Measurements from ENCODE around the gene QRICH1. TPM values are rescaled to one million over a fixed set of nuclear protein-coding genes. Genes with fewer than 3 reads are reported as not detected.

Gene QRICH1
- total and polyA plus RNA-seq, 2 of the 13 experiments (the other 11 are each of a cell fraction or from before 2014, with no cell fraction given): 52.6 to 102 TPM

DNA sequence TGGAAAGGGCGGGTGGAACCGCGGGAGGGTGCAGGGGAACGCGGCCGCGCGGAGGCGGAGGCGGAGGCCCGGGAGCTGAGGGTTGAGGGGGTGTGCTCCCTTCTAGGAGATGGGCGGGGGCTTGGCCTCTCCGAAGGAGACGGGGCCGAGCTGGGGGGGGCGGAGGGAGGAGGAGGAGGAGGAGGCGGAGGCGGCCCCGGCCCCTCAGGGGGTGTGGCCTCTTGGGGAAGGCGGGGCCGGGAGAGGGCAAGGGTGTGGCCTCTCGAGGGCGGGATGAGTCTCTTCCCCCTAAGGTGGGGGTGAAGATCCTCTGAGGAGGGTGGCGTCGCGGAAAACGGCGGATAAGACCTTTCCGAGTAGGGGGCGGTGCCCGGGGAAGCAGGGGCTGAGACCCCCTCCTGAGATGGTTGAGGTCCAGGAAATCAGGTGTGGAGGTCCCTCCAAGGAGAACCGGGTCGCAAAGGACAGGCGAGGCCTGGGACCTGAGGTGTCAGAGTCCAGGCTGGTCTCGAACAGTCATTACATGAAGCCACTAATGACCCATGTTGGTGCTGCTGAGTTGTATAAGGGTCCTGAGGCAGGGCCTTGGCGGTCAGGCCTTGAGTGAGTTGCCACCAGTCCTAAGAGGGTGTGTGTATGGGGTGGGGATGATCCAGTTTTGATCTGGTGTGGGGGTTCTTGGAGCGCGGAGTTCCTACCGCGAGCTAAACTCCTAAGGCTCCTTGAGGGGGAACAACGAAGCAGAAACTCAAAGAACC is 85.9 kb downstream of the QRICH1 start (continued):
- TF ChIP-seq, protein P1, sequence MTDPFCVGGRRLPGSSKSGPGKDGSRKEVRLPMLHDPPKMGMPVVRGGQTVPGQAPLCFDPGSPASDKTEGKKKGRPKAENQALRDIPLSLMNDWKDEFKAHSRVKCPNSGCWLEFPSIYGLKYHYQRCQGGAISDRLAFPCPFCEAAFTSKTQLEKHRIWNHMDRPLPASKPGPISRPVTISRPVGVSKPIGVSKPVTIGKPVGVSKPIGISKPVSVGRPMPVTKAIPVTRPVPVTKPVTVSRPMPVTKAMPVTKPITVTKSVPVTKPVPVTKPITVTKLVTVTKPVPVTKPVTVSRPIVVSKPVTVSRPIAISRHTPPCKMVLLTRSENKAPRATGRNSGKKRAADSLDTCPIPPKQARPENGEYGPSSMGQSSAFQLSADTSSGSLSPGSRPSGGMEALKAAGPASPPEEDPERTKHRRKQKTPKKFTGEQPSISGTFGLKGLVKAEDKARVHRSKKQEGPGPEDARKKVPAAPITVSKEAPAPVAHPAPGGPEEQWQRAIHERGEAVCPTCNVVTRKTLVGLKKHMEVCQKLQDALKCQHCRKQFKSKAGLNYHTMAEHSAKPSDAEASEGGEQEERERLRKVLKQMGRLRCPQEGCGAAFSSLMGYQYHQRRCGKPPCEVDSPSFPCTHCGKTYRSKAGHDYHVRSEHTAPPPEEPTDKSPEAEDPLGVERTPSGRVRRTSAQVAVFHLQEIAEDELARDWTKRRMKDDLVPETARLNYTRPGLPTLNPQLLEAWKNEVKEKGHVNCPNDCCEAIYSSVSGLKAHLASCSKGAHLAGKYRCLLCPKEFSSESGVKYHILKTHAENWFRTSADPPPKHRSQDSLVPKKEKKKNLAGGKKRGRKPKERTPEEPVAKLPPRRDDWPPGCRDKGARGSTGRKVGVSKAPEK (CRISPR knock-in tag; IDR thresholded peaks at IDR 0.05; ENCODE audit: borderline replicate concordance): no peak
- TF ChIP-seq ZBTB1 (CRISPR knock-in tag; IDR thresholded peaks at IDR 0.05; ENCODE audit: borderline replicate concordance) (no peak), LCORL (IDR thresholded peaks at IDR 0.05) (no peak), LCORL (CRISPR knock-in tag; IDR thresholded peaks at IDR 0.05) (no peak), PRMT3 (CRISPR knock-in tag; IDR thresholded peaks at IDR 0.05; ENCODE audit: borderline replicate concordance, low read depth) (no peak), ZNF749 (CRISPR knock-in tag; IDR thresholded peaks at IDR 0.05; ENCODE audit: borderline replicate concordance) (no peak), DNMT3B (CRISPR knock-in tag; conservative IDR thresholded peaks at IDR 0.05) (0 out of 2 replicates have a peak, but pooled peaks have one; percentile 37), ZNF746 (CRISPR knock-in tag; IDR thresholded peaks at IDR 0.05) (no peak), ZNF839 (CRISPR knock-in tag; IDR thresholded peaks at IDR 0.05; ENCODE audit: borderline replicate concordance) (no peak), MAFK (conservative IDR thresholded peaks at IDR 0.05 in 1 of 2, IDR thresholded peaks at IDR 0.05 in 1 of 2; ENCODE audit: low read length in 2 of 2) (no peak), FOXO1 (CRISPR knock-in tag; IDR thresholded peaks at IDR 0.05) (no peak), SOX6 (IDR thresholded peaks at IDR 0.05) (no peak), SOX6 (CRISPR knock-in tag; IDR thresholded peaks at IDR 0.05) (no peak), ZNF24 (IDR thresholded peaks at IDR 0.05) (no peak), ZBTB7B (CRISPR knock-in tag; IDR thresholded peaks at IDR 0.05) (no peak), ZNF615 (CRISPR knock-in tag; IDR thresholded peaks at IDR 0.05; ENCODE audit: borderline replicate concordance) (no peak), ZBTB8A (CRISPR knock-in tag; IDR thresholded peaks at IDR 0.05; ENCODE audit: borderline replicate concordance, low read depth) (no peak), ZNF30 (CRISPR knock-in tag; IDR thresholded peaks at IDR 0.05) (no peak), ARID2 (CRISPR knock-in tag; IDR thresholded peaks at IDR 0.05; ENCODE audit: borderline replicate concordance) (0 out of 2 replicates have a peak, but pooled peaks have one; percentile 0), ZNF329 (CRISPR knock-in tag; IDR thresholded peaks at IDR 0.05; ENCODE audit: low read depth) (no peak), ZC3H4 (CRISPR knock-in tag; IDR thresholded peaks at IDR 0.05; ENCODE audit: borderline replicate concordance) (no peak), RXRA (CRISPR knock-in tag; IDR thresholded peaks at IDR 0.05) (no peak), CREM (IDR thresholded peaks at IDR 0.05) (no peak), CREM (CRISPR knock-in tag; IDR thresholded peaks at IDR 0.05) (no peak), ZNF773 (CRISPR knock-in tag; IDR thresholded peaks at IDR 0.05; ENCODE audit: borderline replicate concordance) (no peak), HOXA7 (CRISPR knock-in tag; IDR thresholded peaks at IDR 0.05) (no peak), ZNF724P (CRISPR knock-in tag; IDR thresholded peaks at IDR 0.05; ENCODE audit: borderline replicate concordance) (no peak), ZNF124 (CRISPR knock-in tag; IDR thresholded peaks at IDR 0.05) (no peak)
- TF ChIP-seq, protein P2, sequence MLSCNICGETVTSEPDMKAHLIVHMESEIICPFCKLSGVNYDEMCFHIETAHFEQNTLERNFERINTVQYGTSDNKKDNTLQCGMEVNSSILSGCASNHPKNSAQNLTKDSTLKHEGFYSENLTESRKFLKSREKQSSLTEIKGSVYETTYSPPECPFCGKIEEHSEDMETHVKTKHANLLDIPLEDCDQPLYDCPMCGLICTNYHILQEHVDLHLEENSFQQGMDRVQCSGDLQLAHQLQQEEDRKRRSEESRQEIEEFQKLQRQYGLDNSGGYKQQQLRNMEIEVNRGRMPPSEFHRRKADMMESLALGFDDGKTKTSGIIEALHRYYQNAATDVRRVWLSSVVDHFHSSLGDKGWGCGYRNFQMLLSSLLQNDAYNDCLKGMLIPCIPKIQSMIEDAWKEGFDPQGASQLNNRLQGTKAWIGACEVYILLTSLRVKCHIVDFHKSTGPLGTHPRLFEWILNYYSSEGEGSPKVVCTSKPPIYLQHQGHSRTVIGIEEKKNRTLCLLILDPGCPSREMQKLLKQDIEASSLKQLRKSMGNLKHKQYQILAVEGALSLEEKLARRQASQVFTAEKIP (CRISPR knock-in tag; IDR thresholded peaks at IDR 0.05; ENCODE audit: borderline replicate concordance): no peak

Measured in HepG2 (cell line).